Forelimb muscle (tissue), 1 donor: Measurements from ENCODE around the gene ABCA8. TPM values are rescaled to one million over a fixed set of nuclear protein-coding genes. Genes with fewer than 3 reads are reported as not detected.
A peak's percentile ranks its signal among the peaks of the same experiment; 100 is the strongest.

Source experiments
- DNase-seq: peaks from one replicate; pipeline ENCODE4 v3.0.0-alpha.2; 2013; ENCODE audit warnings: low read depth
- polyA plus RNA-seq: library from polyadenylated mRNA; unstranded; fragments of 120-200 nt; gene quantifications from one replicate; pipeline ENCODE4 v1.2.1, GENCODE V29; 2013; ENCODE audit not compliant: insufficient read length

The ABCA8 gene
- polyA plus RNA-seq, 1 donor, result 55.9 TPM

DNA sequence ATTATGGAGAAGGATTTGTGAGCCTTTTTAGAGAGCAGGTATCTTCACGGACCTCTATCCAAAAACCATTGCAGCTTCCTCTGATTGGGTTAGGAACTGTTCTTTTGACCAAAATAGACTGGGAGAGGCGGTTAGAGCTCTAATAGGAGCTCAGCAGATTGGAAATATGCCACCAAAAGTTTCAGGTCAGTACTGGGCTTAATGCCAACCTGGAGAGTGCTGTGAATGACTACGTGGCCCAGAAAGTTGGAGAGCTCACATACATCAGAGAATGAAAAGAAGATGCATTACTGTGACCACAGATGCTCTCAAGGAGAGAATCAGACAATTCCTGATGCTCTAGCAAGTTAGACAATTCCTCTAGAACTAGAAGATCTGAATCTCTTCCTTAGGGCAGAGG lies 86.5 kb downstream of the ABCA8 start:
- no peak for DNase-seq

DNA sequence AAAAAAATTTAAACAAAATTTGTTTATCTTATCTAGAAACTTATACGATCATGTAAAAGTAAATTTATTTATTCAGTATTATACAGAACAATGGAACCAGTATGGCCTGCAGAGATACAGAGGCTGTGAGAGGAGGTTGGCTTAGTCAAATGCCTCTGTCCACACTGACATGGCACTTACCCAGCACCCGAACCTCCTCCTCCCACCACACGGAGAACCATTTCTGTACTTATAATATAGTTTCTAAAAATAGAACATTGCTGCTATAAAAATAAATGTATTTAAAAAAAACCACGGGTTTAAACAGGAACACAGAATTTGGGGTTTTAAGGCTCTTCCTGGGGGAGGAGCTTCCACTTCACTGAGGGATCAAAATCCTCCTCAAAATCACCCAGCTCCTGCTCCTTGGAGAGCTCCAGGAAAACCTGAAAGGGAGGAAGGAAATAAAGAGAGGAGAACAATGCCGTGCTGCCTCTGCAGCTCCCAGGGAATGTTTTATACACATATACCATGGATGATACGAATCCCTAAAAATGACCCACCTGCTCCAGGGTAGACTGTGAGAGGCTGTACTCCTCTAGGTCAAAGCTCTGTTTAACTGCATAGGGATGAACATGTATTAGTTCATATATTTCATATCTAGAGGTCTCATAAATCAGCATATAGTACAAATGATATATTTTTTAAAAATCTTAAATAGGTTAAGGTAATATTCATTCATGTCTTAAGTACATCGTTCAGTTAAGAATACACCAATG lies 87.3 kb downstream of the ABCA8 start:
- no peak for DNase-seq

DNA sequence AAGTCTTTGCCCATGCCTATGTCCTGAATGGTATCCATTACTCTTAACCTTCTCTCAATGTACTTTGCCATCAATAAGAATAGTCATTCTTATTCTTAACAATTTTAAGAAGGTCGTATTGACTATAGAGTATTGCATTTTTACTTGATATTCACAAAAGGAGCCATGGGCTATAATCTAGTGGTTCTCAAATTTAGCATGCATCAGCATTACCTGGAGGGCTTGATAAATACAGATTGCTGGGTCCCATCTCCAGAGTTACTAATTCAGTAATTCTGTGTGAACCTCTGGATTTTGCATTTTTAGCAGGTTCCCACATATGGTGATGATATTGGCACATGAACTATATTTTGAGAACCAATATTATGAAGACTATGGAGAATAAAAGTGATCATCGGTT lies 89.6 kb downstream of the ABCA8 start:
- DNase-seq, result no peak

DNA sequence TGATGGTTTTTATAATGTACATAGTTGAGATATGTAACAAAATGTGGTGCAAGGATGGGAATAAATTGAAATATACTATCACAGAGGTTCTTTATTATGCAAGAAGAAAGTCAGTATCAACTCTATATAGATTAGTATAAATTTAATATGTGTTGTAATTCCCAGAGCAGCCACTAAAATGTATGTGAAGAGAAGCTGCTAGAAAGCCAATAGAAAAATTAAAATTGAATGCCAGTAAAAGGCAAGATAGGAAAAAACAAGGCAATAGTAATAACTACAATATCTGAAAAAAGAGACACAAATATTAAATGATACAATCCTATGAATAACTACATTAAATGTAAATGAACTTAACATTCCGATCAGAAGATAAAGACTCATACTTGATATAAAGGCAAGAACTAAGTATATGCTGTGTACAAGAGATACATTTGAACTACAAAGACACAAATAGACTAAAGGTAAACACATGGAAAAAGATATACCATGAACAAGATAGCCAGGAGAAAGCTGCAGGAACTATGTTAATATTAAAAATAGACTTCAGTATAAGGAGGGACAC lies 92.0 kb downstream of the ABCA8 start:
- no peak for DNase-seq

DNA sequence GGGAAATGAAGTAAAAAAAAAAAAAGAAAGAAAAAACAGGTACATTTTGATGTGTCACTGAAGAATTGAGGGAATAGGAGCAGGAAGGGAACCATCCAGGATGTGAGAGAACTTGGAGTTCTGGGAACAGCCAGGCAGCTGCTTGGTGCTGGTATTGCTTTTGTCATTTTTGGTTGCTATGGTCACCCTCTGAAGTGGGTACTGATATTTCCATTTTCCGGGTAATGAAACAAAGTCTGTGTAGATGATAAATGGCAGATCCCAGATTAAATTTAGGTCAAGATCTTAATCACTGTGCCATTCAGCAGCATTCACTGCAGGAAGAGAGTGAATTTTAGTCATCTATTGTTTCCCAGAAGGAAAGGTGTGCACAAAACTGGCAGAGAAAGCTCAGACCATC lies 93.6 kb downstream of the ABCA8 start:
- no peak for DNase-seq

DNA sequence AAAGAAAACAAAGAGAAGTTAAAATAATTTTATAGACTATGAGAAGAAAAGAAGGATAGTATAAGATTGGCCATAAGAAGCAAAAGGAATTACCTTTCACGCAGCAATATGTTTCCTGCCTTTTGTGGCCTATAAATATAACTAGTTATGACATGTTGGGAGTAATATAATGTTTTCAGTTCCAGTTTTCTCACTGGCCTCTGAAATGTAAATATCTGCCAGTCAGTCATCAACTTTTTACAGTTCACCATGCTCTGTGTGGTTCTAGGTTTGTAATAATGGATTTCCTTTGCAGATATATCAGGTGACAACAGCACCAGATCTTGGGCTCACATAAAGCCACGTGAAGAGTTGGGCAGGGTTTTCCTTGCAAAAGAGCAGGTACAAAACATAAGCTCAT lies 94.3 kb downstream of the ABCA8 start:
- no peak for DNase-seq

DNA sequence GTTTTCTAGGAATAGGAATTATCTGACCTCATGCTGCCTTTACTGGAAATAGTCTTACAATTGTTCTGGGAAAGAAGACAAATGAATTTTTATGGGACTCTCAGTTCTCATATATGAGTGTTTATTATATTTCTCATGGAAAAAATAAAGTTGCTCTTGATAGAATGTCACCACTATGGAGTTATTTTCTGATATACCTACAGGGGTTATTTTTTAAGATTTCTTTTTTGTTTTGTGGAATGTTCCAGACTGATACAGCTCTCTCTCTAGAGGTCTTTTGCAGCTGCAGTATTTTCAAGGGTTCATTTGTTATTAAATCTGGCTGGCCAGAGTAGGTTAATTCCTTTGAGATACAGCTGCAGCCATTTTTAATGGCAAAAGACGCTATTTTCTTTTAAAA lies 100.7 kb downstream of the ABCA8 start:
- DNase-seq, result no peak

DNA sequence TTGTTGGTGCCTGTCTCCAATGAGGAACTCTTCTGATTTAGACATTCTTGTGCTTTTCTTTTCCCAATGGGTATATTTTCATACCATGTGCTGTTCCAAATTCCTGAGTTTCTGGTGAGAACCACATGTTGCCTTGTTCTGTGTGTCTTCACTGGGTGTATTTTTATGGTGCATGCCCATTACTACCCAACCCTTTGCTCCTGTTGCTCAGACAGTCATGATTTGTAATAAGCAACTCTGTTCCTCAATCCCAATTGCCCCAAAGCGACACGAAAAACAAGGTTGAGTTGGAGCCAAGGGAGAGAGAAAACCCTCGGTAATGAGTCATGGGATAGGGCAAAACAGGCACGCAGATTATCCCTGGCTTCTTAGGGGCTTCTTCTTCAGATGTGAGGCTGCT lies 101.8 kb downstream of the ABCA8 start:
- no peak for DNase-seq

DNA sequence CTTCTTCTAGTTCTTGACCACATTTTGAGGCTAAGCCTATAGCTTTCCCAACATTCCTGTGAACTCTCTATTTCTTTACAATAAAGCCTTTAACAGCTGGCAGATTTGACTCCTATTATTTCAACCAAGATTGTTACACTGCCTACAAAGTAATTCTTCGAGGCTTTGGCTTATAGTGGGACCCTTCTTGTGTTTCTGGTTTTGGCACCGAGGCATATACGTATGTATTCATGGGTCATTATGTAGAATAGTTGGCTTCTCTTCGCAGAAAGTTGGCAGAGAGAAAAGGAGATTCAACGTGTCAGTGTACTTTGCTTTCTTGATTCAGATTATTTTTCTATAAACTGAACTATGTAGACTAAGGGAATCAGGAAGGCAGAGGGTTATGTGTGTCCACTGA lies 102.2 kb downstream of the ABCA8 start:
- no peak for DNase-seq

DNA sequence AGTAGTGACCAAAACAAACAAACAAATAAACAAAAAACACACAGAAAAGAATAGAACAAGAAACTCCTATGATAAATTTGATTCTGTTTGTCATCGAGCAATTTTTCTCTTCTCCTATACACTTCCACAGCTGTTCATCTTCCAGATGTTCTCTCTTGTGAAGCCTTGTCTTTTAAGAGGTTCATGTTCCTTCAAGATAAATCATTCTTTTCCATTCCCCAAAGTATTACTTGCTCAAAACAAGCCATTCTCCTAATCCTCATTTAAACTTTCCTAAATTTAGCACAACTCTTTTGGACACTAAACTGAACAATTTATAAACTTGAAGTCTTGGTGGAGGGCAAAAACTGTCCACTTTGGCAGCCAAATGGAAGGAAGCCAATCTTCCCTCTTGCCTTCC lies 103.3 kb downstream of the ABCA8 start:
- peak; percentile 81 for DNase-seq

DNA sequence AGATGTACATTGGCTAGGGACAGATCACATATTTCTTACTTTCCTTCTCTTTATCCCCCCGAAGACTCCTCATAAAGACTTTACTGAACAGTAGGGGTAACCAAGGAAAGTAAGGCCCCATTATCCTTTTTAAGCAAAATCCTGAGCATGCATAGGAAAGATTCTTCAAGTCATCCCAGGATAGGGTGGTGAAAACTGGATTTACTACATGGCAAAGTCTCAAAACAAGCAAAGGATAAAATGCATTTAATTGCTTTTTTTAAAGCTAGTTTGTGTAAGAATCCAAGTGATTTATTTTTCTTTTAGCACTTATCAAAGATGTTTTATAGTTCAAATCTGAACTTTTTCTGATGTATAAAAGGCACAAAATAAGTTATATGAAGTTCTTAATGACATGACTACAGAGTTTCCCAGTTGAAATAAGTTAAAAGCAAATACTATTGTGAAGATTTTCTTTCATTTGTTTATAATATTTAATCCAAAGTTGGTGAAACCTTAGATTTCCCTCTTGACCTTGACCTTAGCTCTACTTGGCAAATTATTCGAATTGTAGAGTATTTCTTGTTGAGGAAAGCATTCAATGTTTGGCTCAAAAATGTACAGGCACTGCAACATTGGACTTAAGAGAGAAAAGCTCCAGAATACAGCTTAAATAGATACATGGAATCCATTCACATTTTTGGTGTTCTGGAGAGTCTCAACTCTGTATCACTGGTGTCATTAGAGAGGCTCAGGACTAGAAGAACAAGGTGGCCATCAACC lies 104.3 kb downstream of the ABCA8 start:
- DNase-seq, result peak; percentile 84

DNA sequence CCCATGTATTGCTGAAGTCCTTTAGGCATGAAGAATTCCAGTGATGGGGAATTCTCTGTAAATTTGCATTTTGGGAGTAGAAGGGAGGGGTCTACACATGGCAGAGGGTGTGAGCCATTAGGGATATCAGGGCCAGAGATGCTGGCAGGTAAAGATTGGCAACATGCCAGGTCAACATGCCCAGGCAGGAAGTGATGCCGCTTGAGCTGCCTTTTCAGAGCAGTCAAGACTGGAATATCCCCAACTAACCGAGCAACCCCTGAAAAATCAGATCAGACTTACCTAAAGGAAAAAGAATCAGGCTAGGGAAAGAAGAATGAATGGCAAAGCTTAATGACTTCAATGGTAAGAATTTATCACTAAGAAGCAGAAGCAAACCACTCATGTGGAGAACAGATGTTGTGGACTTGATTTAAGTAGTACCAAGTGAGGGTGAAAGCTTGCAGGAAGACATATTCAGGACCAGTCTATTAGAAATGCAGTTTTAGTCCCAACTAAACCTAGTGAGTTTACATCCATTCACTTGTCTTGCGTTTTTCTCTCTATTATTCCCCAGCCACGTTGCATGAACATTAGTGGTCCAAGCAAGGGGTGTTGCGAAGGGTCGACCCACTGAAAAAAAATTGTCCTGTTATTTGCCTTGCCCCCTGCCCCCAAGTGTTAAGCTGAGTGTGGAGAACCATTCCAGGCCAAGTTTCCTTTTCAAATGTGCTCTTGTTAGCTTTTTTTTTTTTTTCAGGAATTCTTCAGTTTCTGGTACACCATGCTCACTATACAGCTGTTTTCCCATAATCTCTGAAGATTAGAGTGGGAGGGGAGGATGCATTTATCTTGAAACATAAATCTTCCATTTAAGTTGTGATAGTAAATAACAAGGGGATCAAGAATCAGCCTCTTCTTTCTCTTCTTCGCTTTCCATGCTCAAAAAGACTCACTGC lies 105.2 kb downstream of the ABCA8 start:
- DNase-seq, result no peak

DNA sequence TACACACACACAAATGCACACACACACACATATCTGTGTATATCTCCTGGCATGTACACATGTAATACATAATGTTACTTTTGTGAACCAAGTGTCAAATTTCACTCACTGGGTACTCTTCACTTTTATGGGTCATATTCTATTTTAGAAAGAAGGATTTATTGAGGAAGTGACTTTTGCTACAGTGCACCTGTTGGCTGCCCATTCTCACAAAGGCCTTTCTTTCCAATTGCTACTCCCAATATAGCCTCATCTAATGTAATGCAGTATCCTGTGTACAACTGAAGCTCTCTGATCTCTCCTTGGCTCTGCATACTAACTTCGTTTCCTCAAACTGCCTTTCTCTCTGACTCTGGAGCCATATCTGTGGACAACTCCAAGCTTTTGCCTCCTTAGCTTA lies 107.5 kb downstream of the ABCA8 start:
- no peak for DNase-seq

DNA sequence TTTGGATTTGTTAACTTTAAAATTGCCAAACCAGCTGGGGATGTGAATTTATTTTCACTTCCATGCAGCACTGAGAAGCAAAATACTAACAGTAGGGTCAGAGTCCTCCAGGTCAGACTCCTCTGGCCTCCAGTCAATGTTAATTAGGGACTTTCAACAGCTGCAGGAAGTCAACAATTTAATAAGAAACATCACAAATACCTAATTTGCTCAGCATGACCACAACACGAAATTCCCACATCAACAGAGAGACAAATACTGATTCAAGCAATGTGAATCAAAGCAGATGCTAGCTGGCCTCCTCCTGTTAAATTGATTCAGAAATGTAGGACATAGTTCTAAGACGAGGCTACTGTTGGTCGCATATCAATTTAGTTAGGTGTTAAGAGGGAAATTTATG lies 111.7 kb downstream of the ABCA8 start:
- DNase-seq, result no peak

DNA sequence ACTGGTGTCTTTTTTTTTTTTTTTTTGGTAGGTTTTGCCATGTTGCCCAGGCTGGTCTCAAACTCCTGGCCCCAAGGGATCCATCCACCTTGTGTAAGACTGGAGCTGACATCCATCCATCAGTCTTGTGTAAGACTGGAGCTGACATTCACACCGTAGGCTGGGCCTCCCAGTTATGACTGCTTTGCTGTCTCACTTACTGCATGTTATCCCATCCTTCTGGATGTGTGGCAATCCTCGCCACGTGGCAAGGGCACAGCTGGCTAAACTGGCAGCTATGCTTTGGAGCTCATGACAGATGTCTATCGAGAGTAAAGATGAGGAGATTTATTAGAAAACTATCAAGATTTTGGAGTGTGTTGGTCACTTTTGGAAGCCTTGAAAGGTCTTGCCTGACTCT lies 115.1 kb downstream of the ABCA8 start:
- no peak for DNase-seq

DNA sequence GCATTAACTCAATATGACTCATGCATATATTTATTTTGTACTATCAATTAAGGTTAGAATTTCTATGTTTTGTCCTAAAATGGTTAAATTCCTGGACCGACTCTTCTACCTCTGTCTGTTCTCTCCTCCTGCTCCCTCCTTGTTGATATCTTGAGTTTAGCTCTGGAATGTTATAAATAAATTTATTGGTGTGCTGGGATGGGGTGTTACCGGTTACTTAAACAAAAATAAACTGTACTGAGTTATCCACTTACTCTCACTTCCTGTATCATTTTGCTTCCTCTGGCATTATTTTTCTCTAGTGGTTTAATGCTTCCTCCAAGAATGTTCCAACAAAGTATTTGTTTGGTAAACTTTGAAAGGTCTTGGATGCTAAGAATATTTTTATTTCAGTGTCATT lies 120.1 kb downstream of the ABCA8 start:
- DNase-seq, result no peak

DNA sequence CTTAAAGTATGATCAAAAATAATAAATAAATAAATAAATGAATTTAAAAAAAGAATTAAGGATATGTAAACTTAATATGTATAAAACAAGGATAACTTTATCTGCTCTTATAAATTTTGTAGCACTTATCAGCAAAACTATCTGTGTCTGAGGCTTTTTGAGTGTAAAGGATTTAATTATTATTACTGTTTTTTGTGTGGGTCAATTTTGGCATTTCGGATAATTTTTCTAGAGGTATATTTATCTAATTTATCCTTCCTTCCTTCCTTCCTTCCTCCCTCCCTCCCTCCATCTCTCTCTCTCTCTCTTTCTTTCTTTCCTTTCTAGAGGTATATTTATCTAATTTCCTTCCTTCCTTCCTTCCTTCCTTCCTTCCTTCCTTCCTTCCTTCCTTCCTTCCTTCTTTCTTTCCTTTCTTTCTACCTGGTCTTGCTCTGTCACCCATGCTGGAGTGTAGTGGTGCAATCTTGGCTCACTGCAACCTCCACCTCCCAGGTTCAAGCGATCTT lies 120.8 kb downstream of the ABCA8 start:
- DNase-seq, result no peak

DNA sequence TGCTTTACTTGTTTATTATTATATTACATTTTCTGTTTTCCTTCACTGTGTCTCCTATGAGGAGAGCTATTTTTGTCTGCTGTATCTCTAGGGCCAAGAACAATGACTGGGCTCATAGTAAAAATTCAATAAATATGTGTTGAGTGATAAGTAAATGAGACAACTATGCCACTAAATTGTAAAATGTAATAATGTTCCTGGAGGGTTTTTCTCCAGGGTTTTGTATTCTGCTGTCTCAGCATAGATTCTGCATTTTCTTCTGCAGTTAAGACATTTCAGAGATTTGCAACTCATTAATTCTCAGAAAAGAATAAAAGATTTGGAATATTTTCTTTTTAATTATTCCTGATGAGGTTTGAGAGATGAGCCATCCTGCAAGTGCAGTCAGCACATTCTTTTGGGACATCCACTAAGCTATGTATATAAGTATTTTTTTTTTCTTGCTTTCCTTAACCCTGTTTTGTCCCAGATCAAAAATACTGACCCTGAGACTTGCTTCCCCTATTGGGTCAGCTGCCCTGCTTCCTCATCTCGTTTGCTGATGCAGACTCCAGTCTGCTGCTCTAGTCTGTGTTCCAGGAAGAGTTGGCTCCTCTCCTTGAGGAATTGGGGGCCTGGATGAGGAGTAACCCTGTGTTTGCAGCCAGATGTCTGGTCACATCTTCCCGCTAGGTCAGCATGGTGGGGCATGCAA lies 122.9 kb downstream of the ABCA8 start:
- no peak for DNase-seq

DNA sequence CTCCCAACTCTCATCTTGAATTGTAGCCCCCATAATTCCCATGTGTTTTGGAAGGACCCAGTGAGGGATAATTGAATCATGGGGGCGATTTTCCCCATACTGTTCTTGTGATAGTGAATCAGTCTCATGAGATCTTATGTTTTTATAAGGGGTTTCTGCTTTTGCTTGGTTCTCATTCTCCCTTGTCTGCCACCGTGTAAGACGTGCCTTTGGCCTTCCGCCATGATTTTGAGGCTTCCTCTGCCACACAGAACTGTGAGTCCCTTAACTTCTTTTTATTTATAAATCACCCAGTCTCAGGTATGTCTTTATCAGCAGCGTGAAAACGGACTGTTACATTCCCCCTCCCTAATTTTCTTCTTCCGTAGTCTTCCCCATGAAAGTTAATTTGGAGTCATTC lies 124.0 kb downstream of the ABCA8 start:
- no peak for DNase-seq

DNA sequence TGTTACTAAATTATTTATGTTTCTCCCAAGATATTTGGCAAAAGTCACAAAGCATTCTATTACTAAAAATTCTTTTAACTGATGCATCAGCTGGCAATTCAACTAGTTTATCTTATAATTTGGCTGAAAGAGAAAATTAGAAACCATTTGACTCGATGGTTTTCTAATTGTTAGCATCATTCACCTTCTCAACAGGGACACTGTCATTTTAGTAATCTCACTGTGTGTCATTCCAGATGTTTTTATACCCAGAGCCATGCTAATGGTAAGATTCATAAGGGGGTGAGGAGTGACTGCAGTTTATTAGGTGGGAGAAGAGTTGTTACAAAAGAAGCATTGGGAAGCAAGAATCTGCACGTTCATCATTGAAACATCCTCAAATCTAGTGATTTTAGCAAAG lies 124.9 kb downstream of the ABCA8 start:
- DNase-seq, result no peak

DNA sequence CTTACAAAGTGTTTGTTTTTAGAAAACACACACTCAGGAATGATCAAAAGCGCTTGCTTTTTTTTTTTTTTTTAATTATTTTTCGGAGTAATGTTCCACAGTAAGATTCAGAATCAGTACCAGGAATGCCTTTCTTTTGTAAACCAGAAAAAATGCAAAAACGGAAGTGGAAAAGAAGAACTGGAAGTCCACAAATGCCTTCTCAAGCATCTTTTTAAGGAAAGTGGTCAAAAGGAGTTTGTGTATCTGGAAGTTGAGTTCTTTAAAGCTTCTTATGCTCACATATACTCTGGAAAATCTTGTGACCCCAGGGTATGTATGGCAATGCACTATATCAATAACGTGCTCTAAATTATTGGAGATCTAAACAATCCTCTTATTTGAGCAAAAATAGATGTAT lies 126.0 kb downstream of the ABCA8 start:
- no peak for DNase-seq
